ENCODE data around the gene XYLT1. TPM values are rescaled to one million over a fixed set of nuclear protein-coding genes. Genes with fewer than 3 reads are reported as not detected.
A peak's percentile ranks its signal among the peaks of the same experiment; 100 is the strongest.

The XYLT1 gene
- total RNA-seq, 2 donors from 2014 or later, result 14.4 to 31.3 TPM

DNA sequence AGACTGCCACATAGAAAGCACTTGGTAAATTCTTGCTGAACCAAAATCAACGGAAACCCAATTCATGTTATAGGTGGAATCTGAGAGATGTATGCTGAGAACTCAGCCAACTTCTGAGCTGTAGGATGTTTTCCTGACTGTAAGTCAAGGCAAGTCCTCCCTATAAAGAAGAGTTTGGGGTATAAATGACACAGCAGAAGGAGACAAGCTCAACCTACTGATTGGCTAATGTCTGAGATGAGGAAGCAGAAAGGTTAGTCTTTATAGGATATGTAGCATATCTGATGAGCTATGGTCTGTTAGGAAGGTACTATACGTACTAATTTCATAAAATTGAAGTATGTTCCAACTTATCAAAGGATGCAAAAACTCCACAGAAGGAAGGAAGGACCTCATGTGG, 99.5 kb downstream of the XYLT1 start:
- no peaks in the 10 kb centered on the region for H3K9me3 ChIP-seq
- DNase-seq (ENCODE audit: low spot score), result no peak
- H3K36me3 ChIP-seq, result no peaks in the 10 kb centered on the region
- no peak overlapping the region for H3K4me3 ChIP-seq
- H3K4me1 ChIP-seq, result peaks cover 0 to 31% of the 10 kb centered on the region in 2 donors
- TF ChIP-seq, protein P1, sequence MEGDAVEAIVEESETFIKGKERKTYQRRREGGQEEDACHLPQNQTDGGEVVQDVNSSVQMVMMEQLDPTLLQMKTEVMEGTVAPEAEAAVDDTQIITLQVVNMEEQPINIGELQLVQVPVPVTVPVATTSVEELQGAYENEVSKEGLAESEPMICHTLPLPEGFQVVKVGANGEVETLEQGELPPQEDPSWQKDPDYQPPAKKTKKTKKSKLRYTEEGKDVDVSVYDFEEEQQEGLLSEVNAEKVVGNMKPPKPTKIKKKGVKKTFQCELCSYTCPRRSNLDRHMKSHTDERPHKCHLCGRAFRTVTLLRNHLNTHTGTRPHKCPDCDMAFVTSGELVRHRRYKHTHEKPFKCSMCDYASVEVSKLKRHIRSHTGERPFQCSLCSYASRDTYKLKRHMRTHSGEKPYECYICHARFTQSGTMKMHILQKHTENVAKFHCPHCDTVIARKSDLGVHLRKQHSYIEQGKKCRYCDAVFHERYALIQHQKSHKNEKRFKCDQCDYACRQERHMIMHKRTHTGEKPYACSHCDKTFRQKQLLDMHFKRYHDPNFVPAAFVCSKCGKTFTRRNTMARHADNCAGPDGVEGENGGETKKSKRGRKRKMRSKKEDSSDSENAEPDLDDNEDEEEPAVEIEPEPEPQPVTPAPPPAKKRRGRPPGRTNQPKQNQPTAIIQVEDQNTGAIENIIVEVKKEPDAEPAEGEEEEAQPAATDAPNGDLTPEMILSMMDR (IDR thresholded peaks at IDR 0.05), result no peak
- peak overlapping the region; percentile 70 to 74 for H3K27ac ChIP-seq
- no peaks in the 10 kb centered on the region for H3K27me3 ChIP-seq

DNA sequence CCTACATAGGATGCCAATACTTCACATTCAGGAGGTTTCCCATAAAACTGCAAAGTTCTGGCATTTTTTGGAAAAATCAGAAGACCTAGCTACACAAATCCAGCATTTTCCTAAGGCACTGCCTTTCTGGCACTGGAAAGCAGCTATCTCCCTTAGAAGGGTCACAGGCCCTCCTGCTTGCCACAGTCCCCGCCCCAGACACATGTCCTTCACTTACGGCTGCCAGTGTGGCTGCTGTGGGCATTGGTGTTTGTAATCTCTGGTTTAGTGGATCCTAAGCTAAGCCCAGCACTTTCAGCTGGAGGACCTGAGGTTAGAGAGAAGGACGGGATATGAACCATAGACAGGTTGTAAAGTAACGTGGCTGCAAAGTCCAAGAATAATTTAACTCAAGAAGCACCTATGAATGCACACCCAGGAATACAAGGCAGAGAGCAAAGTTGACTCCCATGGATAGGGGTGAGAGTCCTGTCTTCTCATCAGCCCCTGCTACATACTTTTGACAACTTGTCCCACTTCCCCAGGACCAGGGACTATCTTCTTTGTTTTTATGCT, 100.0 kb downstream of the XYLT1 start:
- Histone ChIP-seq H3K4me3 (no peak overlapping the region), H3K27me3 (no peaks in the 10 kb centered on the region), H3K4me1 (peaks cover 0 to 26% of the 10 kb centered on the region in 2 donors), H3K27ac (peak overlapping the region; percentile 70 to 74), H3K9me3 (no peaks in the 10 kb centered on the region), H3K36me3 (no peaks in the 10 kb centered on the region)
- TF ChIP-seq, protein P1 (IDR thresholded peaks at IDR 0.05), result no peak
- no peak for DNase-seq (ENCODE audit: low spot score)

DNA sequence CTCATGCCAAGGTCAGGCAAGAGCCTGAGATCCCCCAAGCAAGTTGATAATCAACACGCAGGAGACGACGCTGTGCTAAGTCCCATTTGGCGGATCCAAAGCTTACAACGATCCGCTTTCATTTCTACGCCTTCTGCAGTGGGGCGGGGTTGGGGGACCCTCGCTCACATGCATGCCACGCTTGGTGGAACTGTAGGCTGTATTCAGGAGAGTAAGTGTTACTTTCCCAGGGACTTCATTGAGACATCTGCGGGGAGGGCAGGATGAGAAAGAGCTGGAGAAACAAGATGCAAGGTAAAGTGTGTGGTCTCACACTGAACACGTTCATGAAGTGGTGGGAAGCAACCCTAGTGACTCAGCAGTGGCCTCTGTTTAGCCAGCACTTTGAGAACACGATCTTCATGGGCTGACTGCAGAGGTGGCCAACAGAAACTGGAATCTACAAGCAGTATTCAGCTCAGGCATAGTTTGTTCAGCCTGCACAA, 100.5 kb downstream of the XYLT1 start:
- Histone ChIP-seq H3K4me3 (no peak overlapping the region), H3K9me3 (no peaks in the 10 kb centered on the region), H3K27me3 (no peaks in the 10 kb centered on the region), H3K27ac (peak overlapping the region; percentile 70 to 74), H3K4me1 (peaks cover 0 to 23% of the 10 kb centered on the region in 2 donors), H3K36me3 (no peaks in the 10 kb centered on the region)
- no peak for DNase-seq (ENCODE audit: low spot score)
- TF ChIP-seq, protein P1 (IDR thresholded peaks at IDR 0.05), result no peak

DNA sequence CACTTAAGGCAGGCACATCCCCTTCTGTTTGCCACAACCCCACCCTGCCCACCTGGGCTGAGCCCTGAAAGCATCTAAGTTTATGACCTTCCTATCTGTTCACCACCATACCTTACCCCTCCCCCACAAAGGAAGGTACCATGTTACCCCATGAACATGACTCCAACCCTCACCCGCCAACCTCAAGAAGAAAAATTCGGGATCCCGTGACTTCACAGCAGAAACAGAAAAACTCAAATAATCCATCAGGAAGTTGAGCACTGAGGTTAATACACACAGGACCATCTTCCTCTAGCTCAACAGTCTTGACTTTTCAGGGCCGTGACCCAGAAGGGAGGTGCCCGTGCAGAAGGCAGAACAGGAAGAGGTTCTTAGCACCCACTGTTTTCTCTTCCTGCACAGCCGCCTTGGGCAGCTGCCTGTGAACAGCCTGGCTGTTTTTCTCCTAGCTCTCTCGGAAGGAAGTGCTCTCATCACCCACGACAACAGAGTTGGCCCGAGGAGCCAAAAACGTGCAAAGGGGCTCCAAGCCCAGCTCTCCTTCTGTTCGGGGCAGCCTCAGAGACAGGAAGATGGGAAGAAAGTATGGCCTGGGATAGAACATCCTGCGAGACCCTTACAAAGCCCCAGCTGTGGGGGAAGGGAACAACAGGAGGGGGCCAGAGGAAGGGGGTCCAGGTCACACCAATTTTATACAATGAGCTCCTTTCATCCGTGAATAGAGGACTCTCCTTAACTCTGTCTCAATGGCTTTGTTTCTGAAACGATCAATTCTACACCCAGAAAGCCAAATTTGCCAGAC, 101.1 kb downstream of the XYLT1 start:
- H3K4me1 ChIP-seq, result peaks cover 0 to 29% of the 10 kb centered on the region in 2 donors
- H3K27me3 ChIP-seq, result no peaks in the 10 kb centered on the region
- DNase-seq (ENCODE audit: low spot score), result no peak
- H3K36me3 ChIP-seq, result no peaks in the 10 kb centered on the region
- TF ChIP-seq, protein P1 (IDR thresholded peaks at IDR 0.05), result no peak
- H3K27ac ChIP-seq, result peak overlapping the region; percentile 70 to 74
- no peak overlapping the region for H3K4me3 ChIP-seq
- H3K9me3 ChIP-seq, result no peaks in the 10 kb centered on the region

DNA sequence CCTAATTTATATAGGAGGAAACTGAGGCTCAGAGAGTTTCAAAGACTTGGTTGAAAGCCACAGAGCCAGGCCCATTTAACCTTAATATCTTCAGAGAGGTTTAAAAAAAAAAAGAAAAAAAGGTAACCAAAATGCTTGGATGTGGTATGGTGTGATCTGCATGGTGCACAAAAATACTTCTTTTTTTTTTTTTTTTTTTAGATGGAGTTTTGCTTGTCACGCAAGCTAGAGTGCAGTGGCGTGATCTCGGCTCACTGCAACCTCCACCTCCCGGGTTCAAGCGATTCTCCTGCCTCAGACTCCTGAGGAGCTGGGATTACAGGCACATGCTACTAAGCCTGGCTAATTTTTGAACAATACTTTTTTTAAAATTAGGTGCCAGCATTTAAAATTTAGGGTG, 101.8 kb downstream of the XYLT1 start:
- peaks cover 0 to 36% of the 10 kb centered on the region in 2 donors for H3K4me1 ChIP-seq
- DNase-seq (ENCODE audit: low spot score), result no peak
- H3K36me3 ChIP-seq, result no peaks in the 10 kb centered on the region
- H3K27me3 ChIP-seq, result no peaks in the 10 kb centered on the region
- TF ChIP-seq, protein P1 (IDR thresholded peaks at IDR 0.05), result no peak
- no peak overlapping the region for H3K4me3 ChIP-seq
- H3K27ac ChIP-seq, result peak overlapping the region in 1 of 2 donors; percentile 70
- H3K9me3 ChIP-seq, result no peaks in the 10 kb centered on the region
